HepG2 (cell line): ENCODE measurements around the gene LPO. TPM values are rescaled to one million over a fixed set of nuclear protein-coding genes. Genes with fewer than 3 reads are reported as not detected.

Experiments
- ATAC-seq: fragments of 200-7000 bp; cut with Tn5 transposase; 3 replicates; pipeline ENCODE4 v1.9.1; 2020; ENCODE audit warnings: mild to moderate bottlenecking, moderate library complexity
- BruUV-seq: library from RNA; stranded (reverse); fragments of 400-500 nt; replicated peaks from 2 replicates; lab custom pipeline; 2021; lab: Mats Ljungman, UMichigan
- CTCF ChIA-PET: fragments of 300-600 bp; formaldehyde crosslinking; extraction: SDS; loops from one replicate; lab custom pipeline; 2021; ENCODE audit warnings: low total read pairs, inconsistent platforms, low intra/inter-chr PET ratio; lab: Yijun Ruan, JAX
- POLR2A ChIA-PET: fragments of 350-600 bp; sonication (Branson Sonifier 250); formaldehyde crosslinking; loops from one replicate; lab custom pipeline; 2020; ENCODE audit warnings: antibody characterized with exemption, inconsistent platforms; lab: Yijun Ruan, JAX
- DNase-seq: peaks from one replicate; pipeline ENCODE4 v3.0.0-alpha.2; 2015; ENCODE audit warnings: low spot score
- FAIRE-seq: peaks from 3 replicates; lab custom pipeline; 2011; peaks lifted over from hg19 to GRCh38; lab: Jason Lieb, UNC
- H2AFZ ChIP-seq: one replicate; pipeline ENCODE4 v1.6.1; 2011; ENCODE audit warnings: low read length, inconsistent platforms
- H3K27ac ChIP-seq: fragments of 300-600 bp; 3 replicates; pipeline ENCODE4 v1.8.0; 2011; ENCODE audit warnings: mixed run types, mild to moderate bottlenecking, mixed read lengths, low read length, inconsistent platforms; ENCODE audit not compliant: insufficient read depth; ENCODE audit errors: extremely low read length
- H3K27me3 ChIP-seq, 2 experiments: fragments of 200-600 bp in 1 of 2; 2 replicates in 1 of 2; 3 replicates in 1 of 2; pipeline versions ENCODE4 v1.6.0 to v1.8.0; 2011; ENCODE audit warnings: low read length in 2 of 2, mild to moderate bottlenecking in 2 of 2, moderate library complexity in 2 of 2, inconsistent platforms in 1 of 2; ENCODE audit not compliant: insufficient read depth in 2 of 2, control insufficient read depth in 1 of 2
- H3K36me3 ChIP-seq, 2 experiments: fragments of 200-600 bp in 1 of 2; replicated peaks in 1 of 2; 2 replicates in 1 of 2; 3 replicates in 1 of 2; pipeline versions ENCODE4 v1.5.1 to v1.8.0; 2011; ENCODE audit warnings: low read length in 2 of 2, inconsistent platforms in 1 of 2; ENCODE audit not compliant: insufficient read depth in 2 of 2, control insufficient read depth in 1 of 2
- H3K4me1 ChIP-seq: 2 replicates; pipeline ENCODE4 v1.5.1; 2012; ENCODE audit warnings: low read length, inconsistent platforms; ENCODE audit not compliant: insufficient read depth
- H3K4me2 ChIP-seq: 2 replicates; pipeline ENCODE4 v1.6.0; 2011; ENCODE audit warnings: low read depth, low read length, inconsistent platforms
- H3K4me3 ChIP-seq, 3 experiments: fragments of 200-600 bp in 1 of 3; sonication (generic), shearing (Covaris generic) in 1 of 3; replicated peaks in 1 of 3; 2 replicates each; pipeline ENCODE4 v1.5.1; 2011 to 2016; ENCODE audit warnings: low read length in 3 of 3, inconsistent platforms in 2 of 3, low read depth in 2 of 3, mild to moderate bottlenecking in 2 of 3, control low read depth in 1 of 3, mixed read lengths in 1 of 3; ENCODE audit not compliant: insufficient read depth in 1 of 3
- H3K79me2 ChIP-seq: one replicate; pipeline ENCODE4 v1.6.1; 2011; ENCODE audit warnings: low read length, inconsistent platforms; ENCODE audit not compliant: insufficient read depth
- H3K9ac ChIP-seq: 2 replicates; pipeline ENCODE4 v1.6.0; 2011; ENCODE audit warnings: mild to moderate bottlenecking, low read depth, low read length, inconsistent platforms; ENCODE audit not compliant: insufficient read depth
- H3K9me3 ChIP-seq: 2 replicates; pipeline ENCODE4 v1.5.1; 2012; ENCODE audit warnings: mild to moderate bottlenecking, low read length
- H4K20me1 ChIP-seq: 2 replicates; pipeline ENCODE4 v1.6.0; 2011; ENCODE audit warnings: inconsistent platforms, mild to moderate bottlenecking, low read length, moderate library complexity; ENCODE audit not compliant: insufficient read depth
- CBFB ChIP-seq: sonication (generic); formaldehyde crosslinking; IDR thresholded peaks from 2 replicates; pipeline ENCODE4 v1.4.0; 2020; ENCODE audit warnings: missing genetic modification reagents
- DDIT3 ChIP-seq: sonication (generic); formaldehyde crosslinking; IDR thresholded peaks from 2 replicates; pipeline ENCODE4 v1.4.0; 2020; ENCODE audit warnings: mild to moderate bottlenecking, missing genetic modification reagents
- KAT8 ChIP-seq: IDR thresholded peaks from 2 replicates; pipeline ENCODE4 v1.6.1; 2016; ENCODE audit warnings: missing genetic modification reagents, missing compliant biosample characterization
- MXD4 ChIP-seq: IDR thresholded peaks from 2 replicates; pipeline ENCODE4 v1.6.1; 2016; ENCODE audit warnings: mild to moderate bottlenecking, missing biosample characterization, missing genetic modification reagents
- PCBP1 ChIP-seq: fragments of 200-400 bp; formaldehyde crosslinking; IDR thresholded peaks from 2 replicates; pipeline ENCODE4 v1.6.1; 2017; ENCODE audit warnings: mild to moderate bottlenecking, low read depth, low read length, borderline replicate concordance
- SUZ12 ChIP-seq: fragments of 150-350 bp; IDR thresholded peaks from 2 replicates; pipeline ENCODE4 v1.6.1; 2014; ENCODE audit warnings: low read depth, low read length
- TFE3 ChIP-seq: IDR thresholded peaks from 2 replicates; pipeline ENCODE4 v1.6.1; 2016
- ZFP82 ChIP-seq: sonication (generic); formaldehyde crosslinking; IDR thresholded peaks from 2 replicates; pipeline ENCODE4 v1.5.1; 2020; ENCODE audit warnings: mild to moderate bottlenecking, missing genetic modification reagents, borderline replicate concordance
- ZNF292 ChIP-seq: sonication (generic); formaldehyde crosslinking; IDR thresholded peaks from 2 replicates; pipeline ENCODE4 v1.8.1; 2022; ENCODE audit warnings: mild to moderate bottlenecking, low read depth, missing genetic modification reagents, borderline replicate concordance
- ZNF350 ChIP-seq: sonication (generic); formaldehyde crosslinking; IDR thresholded peaks from 2 replicates; pipeline ENCODE4 v1.4.0; 2020; ENCODE audit warnings: mild to moderate bottlenecking, low read depth, missing genetic modification reagents, borderline replicate concordance
- ZNF501 ChIP-seq: sonication (generic); formaldehyde crosslinking; IDR thresholded peaks from 2 replicates; pipeline ENCODE4 v1.5.1; 2020; ENCODE audit warnings: mild to moderate bottlenecking, moderate library complexity, missing genetic modification reagents
- ZNF530 ChIP-seq: sonication (generic); formaldehyde crosslinking; IDR thresholded peaks from 2 replicates; pipeline ENCODE4 v1.5.0; 2020; ENCODE audit warnings: low read depth, mild to moderate bottlenecking, missing genetic modification reagents
- ZNF562 ChIP-seq: sonication (generic); formaldehyde crosslinking; IDR thresholded peaks from 2 replicates; pipeline ENCODE4 v1.8.0; 2022; ENCODE audit warnings: missing genetic modification reagents, borderline replicate concordance
- ZNF569 ChIP-seq: sonication (generic); formaldehyde crosslinking; IDR thresholded peaks from 2 replicates; pipeline ENCODE4 v1.5.0; 2020; ENCODE audit warnings: mild to moderate bottlenecking, missing genetic modification reagents, moderate library complexity, borderline replicate concordance
- WGBS: methylation state at CpG from one replicate; pipeline ENCODE4 v1.1.6; 2017; ENCODE audit warnings: low lambda C conversion rate; 5-methylcytosine and 5-hydroxymethylcytosine counted together
- in situ Hi-C: cut with HindIII; loops from 2 replicates; pipeline ENCODE4 v1.10.0; 2017; ENCODE audit warnings: low pct_unique_long_range_greater_than_20kb; ENCODE audit not compliant: extremely low pct_ligation_motif_present
- intact Hi-C: fragments of 100-400 bp; cut with micrococcal nuclease; formaldehyde crosslinking; loops from one replicate; pipeline ENCODE4 v1.10.0; 2022; ENCODE audit not compliant: unreplicated experiment
- polyA plus RNA-seq, 8 experiments: library from polyadenylated mRNA; depleted of rRNA in 3 of 8; stranded (reverse) in 7 of 8; unstranded in 1 of 8; fragments of >200 nt; fragmentation: Illumina TruSeq in 4 of 8; extraction: Trizol in 4 of 8; gene quantifications; 2 replicates each; pipeline versions ENCODE4 v1.2.1 to v1.2.3, GENCODE V29; 2011 to 2016; ENCODE audit warnings: low read depth in 4 of 8, missing spikeins in 1 of 8, mixed read lengths in 1 of 8; ENCODE audit not compliant: insufficient read depth in 1 of 8
- total RNA-seq, 5 experiments: library from RNA; depleted of rRNA; stranded (reverse); fragments of >200 nt; fragmentation: Illumina TruSeq; extraction: Trizol; gene quantifications; 2 replicates each; pipeline ENCODE4 v1.2.3, GENCODE V29; 2016; ENCODE audit warnings: low read depth in 1 of 5
- TF ChIP-seq, protein P1 (sequence below): sonication (generic); formaldehyde crosslinking; conservative IDR thresholded peaks from 2 replicates; pipeline ENCODE4 v1.4.0; 2020; ENCODE audit warnings: missing genetic modification reagents
- TF ChIP-seq, protein P2 (sequence below): fragments of 450-650 bp; IDR thresholded peaks from 2 replicates; pipeline ENCODE4 v1.6.1; 2017; ENCODE audit warnings: mild to moderate bottlenecking
- TF ChIP-seq, protein P3 (sequence below): sonication (generic); formaldehyde crosslinking; IDR thresholded peaks from 2 replicates; pipeline ENCODE4 v1.4.0; 2020; ENCODE audit warnings: mild to moderate bottlenecking, missing genetic modification reagents

The LPO gene
- total and polyA plus RNA-seq, 2 of the 13 experiments (the other 11 are each of a cell fraction or from before 2014, with no cell fraction given) = not detected

- intact Hi-C loops = no loop called here
- no peak overlapping the region for H3K27ac ChIP-seq
- FAIRE-seq = no peak
- H4K20me1 ChIP-seq = no peaks in the 10 kb centered on the region
- H3K9ac ChIP-seq = no peak overlapping the region
- BruUV-seq = no TSS peak
- 0 out of 6 replicates have a peak overlapping the region, but pooled peaks of 1 of the 3 experiments have one; percentile 11 for H3K4me3 ChIP-seq
- no peaks in the 10 kb centered on the region for H3K9me3 ChIP-seq
- no peak overlapping the region for H2AFZ ChIP-seq
- in situ Hi-C loops = no loop called here
- peaks cover 53% of the 10 kb centered on the region for H3K4me1 ChIP-seq
- ChIA-PET CTCF (interaction anchor here (1.1 kb wide), 1 partner anchor 30 kb away, joined by 3 read pairs; no protein-coding TSS in a partner anchor), POLR2A (interaction anchor here (1.7 kb wide), 1 partner anchor 30 kb away, joined by 7 read pairs; the partner anchor contains the start of gene MKS1)
- peak; percentile 24 for DNase-seq
- 42% methylated on average over 52 of the region's 57 CpGs for WGBS
- H3K27me3 ChIP-seq = peaks cover 17 to 78% of the 10 kb centered on the region in 2 experiments
- peak overlapping the region; percentile 48 for H3K4me2 ChIP-seq
- no peaks in the 10 kb centered on the region for H3K36me3 ChIP-seq
- peak; percentile 71 for ATAC-seq
- H3K79me2 ChIP-seq = no peaks in the 10 kb centered on the region
- TF ChIP-seq, protein P1, sequence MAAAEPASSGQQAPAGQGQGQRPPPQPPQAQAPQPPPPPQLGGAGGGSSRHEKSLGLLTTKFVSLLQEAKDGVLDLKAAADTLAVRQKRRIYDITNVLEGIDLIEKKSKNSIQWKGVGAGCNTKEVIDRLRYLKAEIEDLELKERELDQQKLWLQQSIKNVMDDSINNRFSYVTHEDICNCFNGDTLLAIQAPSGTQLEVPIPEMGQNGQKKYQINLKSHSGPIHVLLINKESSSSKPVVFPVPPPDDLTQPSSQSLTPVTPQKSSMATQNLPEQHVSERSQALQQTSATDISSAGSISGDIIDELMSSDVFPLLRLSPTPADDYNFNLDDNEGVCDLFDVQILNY (CRISPR knock-in tag) = peak; percentile 39; the same call in 1 of the 2 replicates
- peak; percentile 77; the same call in 1 of the 2 replicates for TF ChIP-seq TFE3 (CRISPR knock-in tag)
- TF ChIP-seq SUZ12 = no peak
- TF ChIP-seq ZNF292 (CRISPR knock-in tag) = no peak
- no peak for TF ChIP-seq ZNF501 (CRISPR knock-in tag)
- TF ChIP-seq ZFP82 (CRISPR knock-in tag) = no peak; the same call in 1 of the 2 replicates
- peak; percentile 59; the same call in 1 of the 2 replicates for TF ChIP-seq KAT8 (CRISPR knock-in tag)
- TF ChIP-seq PCBP1 = peak; percentile 67; the same call in 1 of the 2 replicates
- 0 out of 2 replicates have a peak, but pooled peaks have one; percentile 75 for TF ChIP-seq ZNF530 (CRISPR knock-in tag)
- TF ChIP-seq, protein P2, sequence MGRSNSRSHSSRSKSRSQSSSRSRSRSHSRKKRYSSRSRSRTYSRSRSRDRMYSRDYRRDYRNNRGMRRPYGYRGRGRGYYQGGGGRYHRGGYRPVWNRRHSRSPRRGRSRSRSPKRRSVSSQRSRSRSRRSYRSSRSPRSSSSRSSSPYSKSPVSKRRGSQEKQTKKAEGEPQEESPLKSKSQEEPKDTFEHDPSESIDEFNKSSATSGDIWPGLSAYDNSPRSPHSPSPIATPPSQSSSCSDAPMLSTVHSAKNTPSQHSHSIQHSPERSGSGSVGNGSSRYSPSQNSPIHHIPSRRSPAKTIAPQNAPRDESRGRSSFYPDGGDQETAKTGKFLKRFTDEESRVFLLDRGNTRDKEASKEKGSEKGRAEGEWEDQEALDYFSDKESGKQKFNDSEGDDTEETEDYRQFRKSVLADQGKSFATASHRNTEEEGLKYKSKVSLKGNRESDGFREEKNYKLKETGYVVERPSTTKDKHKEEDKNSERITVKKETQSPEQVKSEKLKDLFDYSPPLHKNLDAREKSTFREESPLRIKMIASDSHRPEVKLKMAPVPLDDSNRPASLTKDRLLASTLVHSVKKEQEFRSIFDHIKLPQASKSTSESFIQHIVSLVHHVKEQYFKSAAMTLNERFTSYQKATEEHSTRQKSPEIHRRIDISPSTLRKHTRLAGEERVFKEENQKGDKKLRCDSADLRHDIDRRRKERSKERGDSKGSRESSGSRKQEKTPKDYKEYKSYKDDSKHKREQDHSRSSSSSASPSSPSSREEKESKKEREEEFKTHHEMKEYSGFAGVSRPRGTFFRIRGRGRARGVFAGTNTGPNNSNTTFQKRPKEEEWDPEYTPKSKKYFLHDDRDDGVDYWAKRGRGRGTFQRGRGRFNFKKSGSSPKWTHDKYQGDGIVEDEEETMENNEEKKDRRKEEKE = no peak
- TF ChIP-seq, protein P3, sequence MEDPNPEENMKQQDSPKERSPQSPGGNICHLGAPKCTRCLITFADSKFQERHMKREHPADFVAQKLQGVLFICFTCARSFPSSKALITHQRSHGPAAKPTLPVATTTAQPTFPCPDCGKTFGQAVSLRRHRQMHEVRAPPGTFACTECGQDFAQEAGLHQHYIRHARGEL (CRISPR knock-in tag) = no peak
- TF ChIP-seq DDIT3 (CRISPR knock-in tag) = no peak
- TF ChIP-seq MXD4 = peak; percentile 85
- TF ChIP-seq ZNF569 (CRISPR knock-in tag) = no peak
- no peak for TF ChIP-seq CBFB (CRISPR knock-in tag)
- peak; percentile 69 for TF ChIP-seq ZNF350 (CRISPR knock-in tag)
- TF ChIP-seq ZNF562 (CRISPR knock-in tag) = peak; percentile 93; the same call in 1 of the 2 replicates
These were observed 11.1 kb downstream of the LPO start for GRCh38 chr17:58249270-58250133.
